Right ventricle myocardium superior (tissue), 1 donor: ENCODE results near the gene UBASH3B. TPM values are rescaled to one million over a fixed set of nuclear protein-coding genes. Genes with fewer than 3 reads are reported as not detected.
"Not testable (repeated sequence)": the region's sequence is repeated elsewhere in the genome, so short reads cannot be mapped to it uniquely, and the experiment has no call there.

ENCODE experiments used
- ATAC-seq: fragments of 200-7000 bp; cut with Tn5 transposase; one replicate; pipeline ENCODE4 v1.9.1; 2020; ENCODE audit warnings: mild to moderate bottlenecking; ENCODE audit not compliant: poor library complexity
- DNase-seq: peaks from one replicate; pipeline ENCODE4 v3.0.0-alpha.2; 2020
- intact Hi-C: fragments of 100-400 bp; cut with DNase I; formaldehyde crosslinking; loops from one replicate; pipeline ENCODE4 v1.11.2; 2022
- long read RNA-seq: library from polyadenylated mRNA; unstranded; transcript quantifications from one replicate; pipeline ENCODE4 v2.0.0, GENCODE V29; 2021
- total RNA-seq: library from RNA; stranded (reverse); fragmentation: NEBNext Ultra II Directional; extraction: Animal tissue kit (Norgen Biotek cat#: 25700); gene quantifications from one replicate; pipeline ENCODE4 v1.2.1, GENCODE V29; 2021
- donor health status: DM: no; HTN: yes; CAD: no; lungs with severe emphysema.

UBASH3B gene
- total RNA-seq: 2.5 TPM
- long read RNA-seq: 0 reads

GRCh38 chr11:122655527-122656072 lies at the start of gene UBASH3B:
UBASH3B (plus strand) TSS chr11:122655722; CDS start chr11:122656050, 328 bp downstream.
- ATAC-seq: peak; percentile 94
- DNase-seq: peak; percentile 87
- intact Hi-C loops: no loop called here

- DNase-seq, intact Hi-C loops, ATAC-seq: not testable (repeated sequence)
Measured at GRCh38 chr11:122607162-122607561, 48.4 kb upstream of the UBASH3B start.

- intact Hi-C loops: no loop called here
- ATAC-seq (no peak), DNase-seq (no peak)
Measured at GRCh38 chr11:122612123-122612824, 43.2 kb upstream of the UBASH3B start.

- ATAC-seq: no peak
- intact Hi-C loops: no loop called here
- no peak for DNase-seq
Measured at GRCh38 chr11:122616718-122617117, 38.8 kb upstream of the UBASH3B start.

- DNase-seq: no peak
- ATAC-seq: no peak
- intact Hi-C loops: no loop called here
Measured at GRCh38 chr11:122617297-122617696, 38.2 kb upstream of the UBASH3B start.

- intact Hi-C loops: no loop called here
- no peak for ATAC-seq
- no peak for DNase-seq
Measured at GRCh38 chr11:122617926-122618325, 37.6 kb upstream of the UBASH3B start.

GRCh38 chr11:122618927-122619326 lies 36.6 kb upstream of the UBASH3B start:
- ATAC-seq (no peak), DNase-seq (no peak)
- intact Hi-C loops: no loop called here

GRCh38 chr11:122619757-122620156 lies 35.8 kb upstream of the UBASH3B start:
- DNase-seq (no peak), ATAC-seq (no peak)
- intact Hi-C loops: no loop called here

GRCh38 chr11:122625501-122625900 lies 30.0 kb upstream of the UBASH3B start:
- intact Hi-C loops: loop anchor here (5.0 kb wide), 1 partner anchor 227 kb away; no protein-coding TSS in a partner anchor
- not testable (repeated sequence) for ATAC-seq

GRCh38 chr11:122625976-122626665 lies 29.4 kb upstream of the UBASH3B start:
- no peak for ATAC-seq
- DNase-seq: no peak
- intact Hi-C loops: loop anchor here (5.0 kb wide), 1 partner anchor 226 kb away; no protein-coding TSS in a partner anchor

More at GRCh38 chr11:122625501-122625900, 30.0 kb upstream of the UBASH3B start:
- DNase-seq: not testable (repeated sequence)

- DNase-seq (no peak), ATAC-seq (no peak)
- intact Hi-C loops: loop anchor here (5.0 kb wide), 1 partner anchor 225 kb away; no protein-coding TSS in a partner anchor
Measured at GRCh38 chr11:122627745-122628144, 27.8 kb upstream of the UBASH3B start.

- DNase-seq (peak; percentile 78), ATAC-seq (peak; percentile 85)
- intact Hi-C loops: loop anchor here (5.0 kb wide), 1 partner anchor 223 kb away; no protein-coding TSS in a partner anchor
Measured at GRCh38 chr11:122628810-122629555, 26.5 kb upstream of the UBASH3B start.

- intact Hi-C loops: loop anchor here (5.0 kb wide), 1 partner anchor 150 kb away; no protein-coding TSS in a partner anchor
- DNase-seq: no peak
- no peak for ATAC-seq
Measured at GRCh38 chr11:122632181-122632824, 23.2 kb upstream of the UBASH3B start.

GRCh38 chr11:122633219-122633829 lies 22.2 kb upstream of the UBASH3B start:
- DNase-seq (no peak), ATAC-seq (peak; percentile 73)
- intact Hi-C loops: loop anchor here (5.0 kb wide), 1 partner anchor 149 kb away; no protein-coding TSS in a partner anchor

GRCh38 chr11:122634501-122634900 lies 21.0 kb upstream of the UBASH3B start:
- intact Hi-C loops: loop anchor here (5.0 kb wide), 1 partner anchor 148 kb away; no protein-coding TSS in a partner anchor
- no peak for ATAC-seq
- no peak for DNase-seq

- DNase-seq (no peak), ATAC-seq (no peak)
- intact Hi-C loops: no loop called here
Measured at GRCh38 chr11:122637541-122637940, 18.0 kb upstream of the UBASH3B start.

GRCh38 chr11:122642472-122642922 lies 13.0 kb upstream of the UBASH3B start:
- DNase-seq (no peak), ATAC-seq (peak; percentile 43)
- intact Hi-C loops: no loop called here

GRCh38 chr11:122642971-122643370 lies 12.6 kb upstream of the UBASH3B start:
- DNase-seq (no peak), ATAC-seq (no peak)
- intact Hi-C loops: no loop called here
